Natural killer cell treated with Interleukin-12 subunit alpha and Interleukin-12 subunit beta and Interleukin-15 and Interleukin-18, amount 100 ng/mL, for 72 hours (primary cell): ENCODE measurements around the gene MLLT3. TPM values are rescaled to one million over a fixed set of nuclear protein-coding genes. Genes with fewer than 3 reads are reported as not detected.

Experiments used
- ATAC-seq, 2 donors: fragments of 150-1000 bp; cut with Tn5 transposase in 1 of 2; sonication (Bioruptor Pico), chemical (Tn5 transposase) in 1 of 2; 2 replicates each; pipeline ENCODE4 v1.10.0; 2021
- DNase-seq: peaks from one replicate; pipeline ENCODE4 v3.0.0; 2022; ENCODE audit warnings: low spot score
- H3K27ac Mint-ChIP-seq, 2 donors: 1 replicate in 1 of 2; 2 replicates in 1 of 2; pipeline ENCODE4 v1.8.0; 2022; ENCODE audit warnings: mixed read lengths in 2 of 2, mild to moderate bottlenecking in 1 of 2, moderate library complexity in 1 of 2
- H3K27me3 Mint-ChIP-seq, 2 donors: 1 replicate in 1 of 2; 2 replicates in 1 of 2; pipeline ENCODE4 v1.8.0; 2022; ENCODE audit warnings: mixed read lengths in 2 of 2
- H3K36me3 Mint-ChIP-seq: one replicate; pipeline ENCODE4 v1.8.0; 2022; ENCODE audit warnings: mixed read lengths
- H3K4me1 Mint-ChIP-seq, 2 donors: 1 replicate in 1 of 2; 2 replicates in 1 of 2; pipeline ENCODE4 v1.8.0; 2022; ENCODE audit warnings: low read depth in 2 of 2, mixed read lengths in 2 of 2, mild to moderate bottlenecking in 1 of 2
- H3K4me3 Mint-ChIP-seq: one replicate; pipeline ENCODE4 v1.8.0; 2022; ENCODE audit warnings: mixed read lengths
- H3K9me3 Mint-ChIP-seq: 2 replicates; pipeline ENCODE4 v1.8.0; 2022; ENCODE audit warnings: mixed read lengths
- total RNA-seq, 2 donors: library from RNA; stranded (reverse); gene quantifications; one replicate each; pipeline ENCODE4 v1.2.3, GENCODE V29; 2022

The MLLT3 gene
- total RNA-seq, 2 donors from 2014 or later: 15.7 to 29.7 TPM

- no peak for DNase-seq
- H3K27ac Mint-ChIP-seq: no peak overlapping the region
Measured at GRCh38 chr9:20292002-20292401, 330.3 kb downstream of the MLLT3 start.

More at GRCh38 chr9:20292002-20292401, 330.3 kb downstream of the MLLT3 start:
- Mint-ChIP-seq H3K9me3 (no peaks in the 10 kb centered on the region), H3K4me1 (peaks cover 0 to 4% of the 10 kb centered on the region in 2 donors), H3K4me3 (no peak overlapping the region), H3K36me3 (no peaks in the 10 kb centered on the region), H3K27me3 (peaks cover 0 to 1% of the 10 kb centered on the region in 2 donors)
- no peak for ATAC-seq

Other genes starting within 250 kb of the MLLT3 start
- 10 to 100 TPM; 26.6 to 40.7 TPM for gene FOCAD, start 61.8 kb upstream of the MLLT3 start, total RNA-seq